ENCODE results near the gene CFAP77.

The CFAP77 gene

DNA sequence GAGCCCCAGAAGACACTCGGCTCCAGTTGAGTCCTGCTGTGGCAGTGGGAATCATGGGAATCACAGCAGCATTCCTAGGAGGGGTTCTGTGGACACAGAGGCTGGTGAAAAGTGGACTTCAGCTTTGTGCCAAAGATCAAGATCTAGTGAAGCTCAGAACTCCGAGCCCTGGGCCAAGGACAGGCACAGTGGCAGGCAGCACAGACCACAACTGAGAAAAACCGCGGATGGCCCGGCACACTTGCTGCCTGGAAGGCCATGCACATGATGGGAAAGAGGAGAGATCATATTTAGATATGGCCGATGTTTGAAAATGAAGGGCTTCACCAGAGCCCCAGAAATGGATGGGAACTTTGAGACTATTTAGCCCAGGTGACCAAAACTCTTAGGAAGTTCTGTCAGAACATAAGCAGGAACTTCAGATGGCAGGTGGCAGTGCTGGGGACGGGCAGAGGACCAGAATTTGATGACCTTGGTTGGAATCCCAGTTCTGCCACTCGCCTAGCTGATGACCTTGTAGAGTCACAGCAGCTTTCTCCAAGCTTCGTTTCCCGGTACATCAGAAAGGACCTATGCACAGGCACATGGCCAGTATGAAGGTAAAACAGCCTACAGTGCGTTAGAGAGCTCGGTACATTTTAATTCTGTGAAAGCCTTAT is 190.4 kb downstream of the CFAP77 start:
- no peak for DNase-seq (ENCODE audit: low read depth)

DNA sequence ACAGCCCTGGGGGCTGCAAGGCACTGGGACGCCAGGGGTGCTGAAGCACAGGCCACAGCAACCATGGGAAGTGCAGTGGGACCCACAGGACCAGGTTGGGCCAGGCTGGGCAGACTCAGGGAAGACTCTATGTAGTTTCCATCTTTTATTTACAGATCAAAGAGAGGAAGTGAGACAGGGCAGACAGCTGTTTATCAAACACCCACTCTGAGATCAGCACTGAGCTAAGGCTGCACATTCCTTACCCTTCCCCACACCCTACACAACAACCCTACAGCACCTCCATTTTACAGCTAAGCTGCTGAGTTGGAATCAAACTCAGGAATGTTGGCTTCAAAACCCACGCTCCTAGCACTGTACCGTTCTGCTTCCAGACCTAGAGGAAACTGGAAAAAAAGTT is 192.2 kb downstream of the CFAP77 start:
- no peak for DNase-seq (ENCODE audit: low read depth)

DNA sequence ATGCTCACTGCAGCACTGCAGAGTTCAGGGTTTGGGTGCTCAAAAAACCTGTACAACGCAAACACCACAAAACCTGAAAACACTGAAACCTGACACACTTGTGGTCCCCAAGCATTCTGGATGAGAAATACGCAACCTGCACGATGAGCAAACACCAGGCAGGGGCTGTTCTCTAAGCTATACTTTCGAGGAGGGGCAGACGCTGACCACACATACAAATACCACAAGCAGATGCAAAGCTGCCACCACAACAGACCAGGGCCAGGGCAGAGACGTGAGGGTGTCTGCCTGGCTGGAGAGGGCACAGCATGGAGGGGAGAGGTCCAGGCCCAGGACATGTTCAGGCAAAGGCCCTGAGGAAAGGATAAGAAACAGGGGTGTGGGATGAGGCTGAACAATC is 195.4 kb downstream of the CFAP77 start:
- no peak for DNase-seq (ENCODE audit: low read depth)

GRCh38 chr9:132606066-132606465 is 196.1 kb downstream of the CFAP77 start:
- DNase-seq (ENCODE audit: low read depth) = no peak

GRCh38 chr9:132609184-132609583 is 199.2 kb downstream of the CFAP77 start:
- DNase-seq (ENCODE audit: low read depth) = no peak

GRCh38 chr9:132609829-132610228 is 199.8 kb downstream of the CFAP77 start:
- peak; percentile 95 for DNase-seq (ENCODE audit: low read depth)

- DNase-seq (ENCODE audit: low read depth) = no peak
Measured at GRCh38 chr9:132610661-132611060, 200.7 kb downstream of the CFAP77 start.

GRCh38 chr9:132614324-132614723 is 204.3 kb downstream of the CFAP77 start:
- no peak for DNase-seq (ENCODE audit: low read depth)

DNA sequence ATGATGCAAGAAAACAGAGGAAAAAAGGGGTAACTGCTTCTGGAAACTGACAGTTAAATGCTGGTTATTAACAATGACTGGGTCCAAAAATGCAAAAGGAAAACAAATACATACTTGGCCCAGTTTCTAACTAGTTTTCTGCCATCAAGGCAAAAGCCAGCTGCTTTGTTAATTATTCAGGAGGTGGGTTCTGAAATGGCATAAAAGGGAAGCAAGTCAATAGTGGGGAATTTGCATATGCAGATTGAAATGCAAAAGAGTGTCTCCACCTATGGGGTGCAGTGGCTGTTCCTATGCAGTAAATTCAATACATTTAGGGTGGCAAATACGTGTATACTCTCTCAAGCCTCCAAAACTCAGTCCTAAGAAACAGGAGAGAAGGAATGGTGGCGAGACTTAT is 205.8 kb downstream of the CFAP77 start:
- DNase-seq (ENCODE audit: low read depth) = no peak

GRCh38 chr9:132616725-132617124 is 206.7 kb downstream of the CFAP77 start:
- no peak for DNase-seq (ENCODE audit: low read depth)

DNA sequence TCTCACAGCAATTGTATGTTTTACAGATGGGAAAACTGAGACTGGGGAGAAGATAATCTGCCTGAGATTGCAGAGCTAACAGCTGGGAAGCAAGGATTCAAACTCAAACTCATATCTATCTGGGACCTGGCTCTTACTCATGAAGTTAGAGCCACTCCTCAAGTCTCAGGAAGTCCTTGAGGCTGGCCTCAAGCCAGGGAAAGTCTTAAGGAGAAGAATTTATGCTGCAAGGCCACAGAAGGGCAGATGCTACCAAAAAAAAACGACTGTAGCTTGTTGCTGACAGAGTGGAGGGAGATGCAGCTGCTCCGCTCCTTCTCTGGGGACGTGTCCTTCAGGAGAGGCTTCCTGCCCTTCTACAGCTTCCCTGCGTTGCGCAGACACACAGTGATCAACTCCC is 212.1 kb downstream of the CFAP77 start:
- DNase-seq (ENCODE audit: low read depth) = peak; percentile 69
